ENCODE data around the gene HHIPL2.

HHIPL2 gene

DNA sequence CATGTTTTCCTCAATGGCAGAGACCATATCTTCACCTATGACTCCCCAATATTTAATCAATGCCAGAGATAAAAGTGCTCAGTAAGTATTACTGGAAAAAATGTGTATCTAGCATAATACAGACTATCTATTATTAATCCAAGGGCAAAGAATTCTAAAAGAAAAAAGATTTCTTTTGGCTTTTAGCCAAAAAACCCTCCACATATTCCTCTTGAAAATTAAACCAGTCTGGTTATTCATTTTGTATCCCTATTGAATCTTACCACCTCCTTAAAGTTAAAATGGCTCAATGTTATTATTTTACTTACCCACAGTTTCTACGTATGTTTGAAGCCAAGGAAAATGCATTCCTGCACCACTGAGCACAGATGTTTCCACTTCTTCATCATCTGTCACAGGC is 40.2 kb upstream of the HHIPL2 start:
- H3K27me3 ChIP-seq: no peaks in the 10 kb centered on the region
- no peak for DNase-seq
- intact Hi-C loops (cut with DNase I; ENCODE audit: low total_unique reads): no loop called here
- peaks cover 0 to 20% (median 13%) of the 10 kb centered on the region in 3 donors for H3K36me3 ChIP-seq
- H3K9me3 ChIP-seq: no peaks in the 10 kb centered on the region
- H3K4me1 ChIP-seq: peaks cover 0 to 36% (median 17%) of the 10 kb centered on the region in 4 donors
- H3K4me3 ChIP-seq: no peak overlapping the region
- no peak overlapping the region for H3K27ac ChIP-seq
- TF ChIP-seq, protein P1, sequence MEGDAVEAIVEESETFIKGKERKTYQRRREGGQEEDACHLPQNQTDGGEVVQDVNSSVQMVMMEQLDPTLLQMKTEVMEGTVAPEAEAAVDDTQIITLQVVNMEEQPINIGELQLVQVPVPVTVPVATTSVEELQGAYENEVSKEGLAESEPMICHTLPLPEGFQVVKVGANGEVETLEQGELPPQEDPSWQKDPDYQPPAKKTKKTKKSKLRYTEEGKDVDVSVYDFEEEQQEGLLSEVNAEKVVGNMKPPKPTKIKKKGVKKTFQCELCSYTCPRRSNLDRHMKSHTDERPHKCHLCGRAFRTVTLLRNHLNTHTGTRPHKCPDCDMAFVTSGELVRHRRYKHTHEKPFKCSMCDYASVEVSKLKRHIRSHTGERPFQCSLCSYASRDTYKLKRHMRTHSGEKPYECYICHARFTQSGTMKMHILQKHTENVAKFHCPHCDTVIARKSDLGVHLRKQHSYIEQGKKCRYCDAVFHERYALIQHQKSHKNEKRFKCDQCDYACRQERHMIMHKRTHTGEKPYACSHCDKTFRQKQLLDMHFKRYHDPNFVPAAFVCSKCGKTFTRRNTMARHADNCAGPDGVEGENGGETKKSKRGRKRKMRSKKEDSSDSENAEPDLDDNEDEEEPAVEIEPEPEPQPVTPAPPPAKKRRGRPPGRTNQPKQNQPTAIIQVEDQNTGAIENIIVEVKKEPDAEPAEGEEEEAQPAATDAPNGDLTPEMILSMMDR (IDR thresholded peaks at IDR 0.05): no peak

DNA sequence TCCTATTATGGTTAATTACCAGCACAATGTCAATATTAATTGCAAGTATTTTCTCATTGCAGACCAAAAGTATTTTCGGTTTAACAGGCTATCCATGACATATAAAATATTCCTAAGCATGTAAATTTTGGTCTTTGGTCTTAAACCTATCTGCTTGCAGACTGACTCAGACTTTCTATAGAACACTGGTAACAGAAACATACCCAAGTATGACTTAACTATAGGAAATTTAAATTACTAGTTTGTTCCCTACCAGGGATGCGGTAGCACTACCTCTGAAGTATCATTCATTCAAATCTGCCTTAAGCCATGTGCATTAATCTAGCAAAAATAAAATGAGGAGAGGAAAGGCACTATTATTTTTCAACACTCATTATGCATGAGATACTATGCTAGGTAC is 38.9 kb upstream of the HHIPL2 start:
- Histone ChIP-seq H3K9me3 (no peaks in the 10 kb centered on the region), H3K4me1 (peaks cover 0 to 39% (median 17%) of the 10 kb centered on the region in 4 donors), H3K36me3 (peaks cover 0 to 28% (median 14%) of the 10 kb centered on the region in 3 donors), H3K27ac (no peak overlapping the region), H3K4me3 (no peak overlapping the region), H3K27me3 (no peaks in the 10 kb centered on the region)
- intact Hi-C loops (cut with DNase I; ENCODE audit: low total_unique reads): no loop called here
- TF ChIP-seq, protein P1 (IDR thresholded peaks at IDR 0.05): no peak
- DNase-seq: no peak

DNA sequence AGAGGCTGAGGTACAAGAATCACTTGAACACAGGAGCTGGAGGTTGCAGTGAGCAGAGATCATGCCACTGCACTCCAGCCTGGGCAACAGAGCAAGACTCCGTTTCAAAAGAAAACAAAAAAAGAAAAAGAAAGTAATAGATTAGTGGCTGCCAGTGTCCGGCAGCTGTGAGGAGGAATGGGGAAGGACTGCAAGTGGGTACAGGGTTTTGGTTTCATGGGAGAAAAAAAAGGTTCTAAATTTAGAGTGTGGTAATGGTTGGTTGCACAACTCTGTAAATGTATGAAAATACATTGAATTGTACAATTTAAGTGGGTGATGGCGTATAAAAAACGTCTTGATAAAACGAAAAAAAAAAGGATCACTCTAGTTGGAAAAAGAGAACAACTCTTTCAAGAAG is 35.2 kb upstream of the HHIPL2 start:
- Histone ChIP-seq H3K4me3 (no peak overlapping the region), H3K4me1 (peaks cover 0 to 19% (median 3%) of the 10 kb centered on the region in 4 donors), H3K27ac (no peak overlapping the region), H3K27me3 (no peaks in the 10 kb centered on the region), H3K9me3 (no peaks in the 10 kb centered on the region), H3K36me3 (peaks cover 0 to 35% (median 14%) of the 10 kb centered on the region in 3 donors)
- TF ChIP-seq, protein P1 (IDR thresholded peaks at IDR 0.05): no peak
- intact Hi-C loops (cut with DNase I; ENCODE audit: low total_unique reads): no loop called here
- no peak for DNase-seq

DNA sequence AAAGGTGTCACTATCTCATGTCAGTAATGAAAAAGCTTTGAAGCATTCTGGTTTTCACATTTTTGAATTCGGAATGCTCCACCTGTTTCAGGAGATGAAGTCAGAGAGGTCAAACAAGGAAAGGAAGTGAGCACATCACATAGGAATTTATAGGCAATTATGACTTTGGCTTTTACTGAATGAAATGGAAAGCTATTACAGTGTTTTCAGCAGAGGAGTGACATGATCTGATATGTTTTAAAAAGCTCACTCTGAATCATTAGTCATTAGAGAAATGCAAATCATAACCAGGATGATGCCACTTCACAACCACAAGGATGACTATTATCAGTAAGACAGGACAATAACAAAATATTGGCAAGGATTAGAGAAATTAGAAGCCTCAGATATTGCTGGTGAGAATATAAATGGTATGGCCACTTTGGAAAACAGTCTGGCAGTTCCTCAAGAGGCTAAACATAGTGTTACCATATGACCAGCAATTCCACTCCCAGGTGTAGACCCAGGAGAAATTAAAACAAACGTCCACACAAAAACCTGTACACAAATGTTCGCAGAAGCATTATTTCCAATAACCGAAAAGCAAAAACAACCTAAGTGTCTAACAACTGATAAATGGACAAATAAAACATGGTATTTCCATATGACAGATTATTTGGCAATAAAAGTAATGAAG is 34.3 kb upstream of the HHIPL2 start:
- Histone ChIP-seq H3K9me3 (no peaks in the 10 kb centered on the region), H3K4me1 (peaks cover 0 to 17% (median 2%) of the 10 kb centered on the region in 4 donors), H3K4me3 (no peak overlapping the region), H3K27ac (no peak overlapping the region), H3K36me3 (peaks cover 1 to 34% (median 14%) of the 10 kb centered on the region in 3 donors), H3K27me3 (no peaks in the 10 kb centered on the region)
- DNase-seq: no peak
- TF ChIP-seq, protein P1 (IDR thresholded peaks at IDR 0.05): no peak
- intact Hi-C loops (cut with DNase I; ENCODE audit: low total_unique reads): no loop called here

DNA sequence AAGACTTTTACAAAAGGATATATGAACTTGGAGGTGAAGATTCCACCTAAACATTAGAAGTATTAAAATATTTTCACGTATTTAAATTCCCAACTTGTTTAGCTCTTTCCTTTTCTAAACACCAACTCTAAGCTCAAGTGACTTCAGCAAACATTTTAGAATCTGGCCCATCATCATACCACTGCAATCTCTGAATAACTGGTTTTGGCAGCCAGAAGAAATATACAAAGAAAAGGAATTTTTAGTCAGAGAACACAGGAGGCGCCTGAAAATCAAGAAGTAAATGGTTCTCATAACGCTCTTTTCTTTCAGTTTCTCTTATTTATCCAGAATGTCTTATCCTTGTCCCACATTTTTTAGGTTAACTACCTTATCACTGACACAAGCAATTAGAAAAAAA is 31.4 kb upstream of the HHIPL2 start:
- TF ChIP-seq, protein P1 (IDR thresholded peaks at IDR 0.05): no peak
- no peak for DNase-seq

More for the DNA sequence above, 31.4 kb upstream of the HHIPL2 start:
- no peaks in the 10 kb centered on the region for H3K27me3 ChIP-seq
- H3K4me1 ChIP-seq: peaks cover 0 to 14% (median 0%) of the 10 kb centered on the region in 4 donors
- H3K9me3 ChIP-seq: no peaks in the 10 kb centered on the region
- intact Hi-C loops (cut with DNase I; ENCODE audit: low total_unique reads): no loop called here
- no peak overlapping the region for H3K4me3 ChIP-seq
- no peak overlapping the region for H3K27ac ChIP-seq
- H3K36me3 ChIP-seq: peaks cover 9 to 48% (median 19%) of the 10 kb centered on the region in 3 donors
